CMK (cell line): ENCODE results near the gene CETN2.
"Not testable (repeated sequence)": the region's sequence is repeated elsewhere in the genome, so short reads cannot be mapped to it uniquely, and the experiment has no call there.

Experiments used
- DNase-seq: peaks from one replicate; pipeline ENCODE4 v3.0.0-alpha.2; 2010; ENCODE audit warnings: low read depth

The CETN2 gene

GRCh38 chrX:152832520-152832919 is 2.0 kb upstream of the CETN2 start:
- DNase-seq, result no peak

DNA sequence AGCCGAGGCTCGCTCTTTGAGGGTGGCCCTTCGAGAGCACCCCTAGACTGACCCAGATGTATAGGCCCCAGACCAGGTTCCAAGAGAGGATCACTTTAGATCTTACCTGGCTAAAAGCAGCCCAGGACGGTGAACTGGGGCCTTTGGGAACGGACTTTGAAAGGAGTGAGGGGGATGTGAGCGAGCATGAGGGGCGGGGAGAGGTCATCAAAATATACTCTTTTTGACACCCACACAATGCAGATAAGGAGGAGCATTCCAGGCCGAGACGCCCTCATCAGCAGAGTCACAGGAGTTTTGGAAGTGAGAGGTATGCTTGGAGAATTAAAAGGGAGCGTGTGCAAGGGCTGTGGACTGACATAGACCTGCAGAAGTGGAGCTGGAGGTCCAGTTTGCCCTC is 834 bp upstream of the CETN2 start:
- no peak for DNase-seq

GRCh38 chrX:152824841-152825374 is 5.6 kb downstream of the CETN2 start:
- DNase-seq, result no peak

DNA sequence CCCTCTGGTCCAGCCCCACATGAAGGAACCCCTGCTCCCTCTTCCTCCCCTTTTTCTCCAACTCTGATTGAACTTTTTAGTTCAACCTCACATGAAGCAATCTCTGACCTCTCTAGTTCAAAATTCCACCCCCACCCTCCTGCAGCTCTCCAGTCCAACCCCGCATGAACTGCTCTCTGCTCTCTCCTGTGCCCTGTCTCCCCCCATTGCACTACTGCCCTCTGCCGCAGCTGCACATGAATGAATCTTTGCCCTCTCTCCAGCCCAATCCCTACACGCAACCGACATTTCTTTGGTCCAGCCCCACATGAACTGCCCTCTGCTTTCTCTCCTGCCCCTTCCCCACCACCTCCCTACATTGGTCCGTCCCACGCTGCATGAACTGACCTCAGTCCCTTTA is 6.9 kb downstream of the CETN2 start:
- no peak for DNase-seq

DNA sequence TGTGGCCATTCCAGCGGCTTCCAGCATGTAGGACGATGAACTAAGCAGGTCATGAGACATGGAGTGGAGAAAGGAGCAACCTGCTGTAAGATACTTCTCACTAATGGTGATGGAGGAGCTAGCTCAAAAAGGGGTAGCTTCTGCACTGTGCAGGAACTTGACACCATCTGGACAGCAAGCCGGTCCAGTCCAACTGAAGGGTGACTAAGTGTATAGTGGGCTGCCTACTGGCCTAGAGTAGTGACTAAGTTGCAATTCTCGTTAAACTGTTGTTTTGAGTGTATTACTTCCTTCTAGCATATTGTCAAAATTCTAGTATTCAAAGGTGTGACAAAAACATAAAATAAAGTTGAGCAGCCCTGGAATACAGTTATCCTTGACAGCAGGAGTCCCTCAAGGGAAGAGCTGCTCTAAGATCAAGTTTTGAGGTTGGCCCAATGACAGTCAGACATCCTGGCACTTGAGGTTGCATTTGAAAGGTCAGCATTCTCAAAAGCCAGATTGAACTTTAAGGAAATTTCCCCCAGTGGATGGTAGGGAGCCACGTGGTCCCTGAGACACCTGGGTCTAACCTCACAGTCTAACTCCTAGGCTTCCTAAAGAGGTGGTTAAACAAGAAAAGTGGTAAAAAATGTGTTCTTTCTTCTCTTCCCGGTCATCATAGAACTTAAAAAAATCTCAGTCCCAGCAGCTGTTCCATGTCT is 8.0 kb downstream of the CETN2 start:
- DNase-seq, result no peak

DNA sequence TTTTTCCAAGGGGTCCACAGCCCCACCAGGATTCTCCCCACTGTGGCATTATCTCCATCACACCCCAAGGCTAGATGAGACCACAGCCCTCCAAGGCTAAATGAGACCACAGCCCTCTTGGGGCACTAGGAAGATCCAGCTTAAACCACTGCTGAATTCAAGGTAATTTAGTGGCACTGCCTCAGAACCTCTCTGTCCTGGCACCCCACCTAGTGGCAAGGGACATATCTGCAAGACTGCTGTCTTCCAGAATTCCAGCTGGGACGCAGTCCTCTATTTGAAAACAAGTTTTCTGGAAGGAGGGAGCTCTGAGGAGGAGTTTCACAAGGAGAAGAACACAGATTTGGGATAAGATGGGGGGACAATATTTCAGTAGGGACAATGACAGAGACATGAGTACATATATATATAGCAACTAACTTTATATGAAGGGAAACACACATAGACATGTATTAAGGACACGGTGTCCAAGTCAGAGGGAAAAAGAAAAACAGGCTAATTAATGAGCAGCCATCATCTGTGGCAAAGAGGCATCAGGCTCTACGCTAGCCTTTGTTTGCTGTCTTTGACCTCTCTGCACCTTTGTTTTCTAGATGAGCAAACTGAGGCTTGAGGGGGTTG is 9.3 kb downstream of the CETN2 start:
- DNase-seq, result no peak

DNA sequence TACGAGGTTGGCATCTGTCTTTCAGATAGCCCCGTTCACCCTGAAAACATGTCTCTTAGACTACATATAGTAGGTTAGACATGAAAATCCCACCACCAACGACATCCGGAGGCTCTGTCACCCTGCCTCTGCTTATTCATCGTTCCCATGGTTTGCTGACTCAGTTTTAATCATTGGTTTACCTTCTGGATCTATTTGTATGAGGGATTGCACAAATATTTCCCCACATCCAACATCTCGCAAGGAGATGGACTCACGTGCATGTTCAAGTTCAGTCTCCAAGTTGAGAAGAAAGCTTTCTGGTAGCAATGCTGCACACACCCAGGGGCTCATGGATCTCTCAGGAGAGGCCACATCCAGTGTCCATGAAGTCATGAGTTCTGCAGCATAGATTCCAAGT is 10.8 kb downstream of the CETN2 start:
- DNase-seq, result no peak

GRCh38 chrX:152819266-152819665 is 11.3 kb downstream of the CETN2 start:
- no peak for DNase-seq

DNA sequence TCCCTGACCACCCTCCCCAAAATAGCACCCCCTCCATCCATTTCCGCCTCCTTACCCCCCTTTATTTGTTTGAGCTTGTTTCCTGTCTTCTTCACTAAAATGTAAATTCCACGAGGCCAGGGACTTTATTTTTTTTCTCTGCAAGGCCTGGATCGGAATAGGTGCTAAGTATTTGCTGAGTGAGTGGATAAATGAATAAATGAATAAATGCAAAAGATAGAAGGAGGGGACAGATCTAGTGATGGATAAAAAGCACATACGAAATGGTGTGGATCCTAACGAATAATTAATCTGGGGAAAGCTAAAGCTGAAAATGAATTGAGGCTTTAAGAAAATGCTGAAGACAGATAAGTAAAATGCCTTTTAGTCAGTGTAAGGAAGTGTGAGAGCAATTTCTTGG is 12.2 kb downstream of the CETN2 start:
- DNase-seq, result no peak

- no peak for DNase-seq
Observed at GRCh38 chrX:152817078-152817764, 13.3 kb downstream of the CETN2 start.

DNA sequence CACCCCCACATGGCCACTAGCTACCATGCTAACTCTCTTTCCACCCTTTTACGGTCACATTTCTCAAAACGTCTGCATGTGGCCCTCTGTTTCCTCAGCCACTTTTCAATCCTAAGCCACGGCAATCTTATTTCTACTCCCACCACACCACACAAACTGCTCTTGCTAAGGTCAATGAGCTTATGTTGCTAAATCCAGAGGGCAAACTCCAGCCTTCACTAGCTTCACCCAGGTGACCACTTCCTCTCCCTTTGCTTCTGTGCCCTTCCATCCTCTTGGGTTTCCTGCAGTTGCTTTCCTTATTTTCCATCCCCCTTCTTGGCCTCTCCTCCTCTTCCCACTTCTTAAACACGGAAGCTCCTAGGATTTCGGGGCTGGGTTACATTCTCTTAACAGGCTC is 16.5 kb downstream of the CETN2 start:
- no peak for DNase-seq

- DNase-seq, result no peak
Observed at GRCh38 chrX:152813206-152813605, 17.4 kb downstream of the CETN2 start.

GRCh38 chrX:152810403-152810802 is 20.2 kb downstream of the CETN2 start:
- DNase-seq, result no peak

GRCh38 chrX:152806035-152806434 is 24.5 kb downstream of the CETN2 start:
- DNase-seq, result no peak

DNA sequence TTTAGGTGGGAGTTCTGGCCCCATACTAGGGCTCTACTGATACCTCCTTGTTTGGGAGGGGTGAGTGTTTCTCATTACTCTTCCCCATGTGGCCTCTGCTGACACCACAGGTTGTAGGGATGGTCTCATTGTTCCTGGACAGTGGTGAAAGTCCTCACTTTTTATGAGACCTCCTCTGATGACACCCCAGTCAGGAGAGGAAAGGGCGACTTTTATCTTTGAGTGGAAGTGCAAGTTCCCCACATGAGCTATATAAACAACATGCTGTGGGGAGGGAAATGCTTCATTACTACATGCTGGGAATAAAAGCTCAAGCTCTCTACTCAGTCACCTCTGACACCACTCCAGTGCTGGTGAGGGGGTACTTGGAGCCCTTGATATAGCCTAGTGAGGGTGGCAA is 31.6 kb downstream of the CETN2 start:
- no peak for DNase-seq

- DNase-seq, result not testable (repeated sequence)
Observed at GRCh38 chrX:152787062-152787461, 43.5 kb downstream of the CETN2 start.
